Measurements from ENCODE around the gene PCA3.

DNA sequence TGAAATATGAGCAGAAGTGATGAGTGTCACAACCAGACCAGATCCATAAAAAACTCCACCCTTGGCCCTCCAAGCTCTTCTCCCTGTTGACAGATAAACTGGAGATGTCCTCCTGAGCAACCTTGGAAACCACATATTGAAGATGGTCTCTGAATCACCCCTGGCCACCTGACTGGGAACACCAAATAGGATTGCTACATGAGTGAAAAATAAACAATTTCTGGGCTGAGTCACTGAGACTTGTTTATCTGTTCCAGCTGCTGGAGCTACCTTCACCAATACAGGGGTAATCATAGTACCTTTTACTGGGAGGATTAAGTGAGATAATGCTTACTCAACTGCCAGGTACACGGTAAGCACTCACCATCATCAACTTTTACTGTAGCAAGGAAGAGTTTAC is 53.3 kb downstream of the PCA3 start:
- TF ChIP-seq, protein P1, sequence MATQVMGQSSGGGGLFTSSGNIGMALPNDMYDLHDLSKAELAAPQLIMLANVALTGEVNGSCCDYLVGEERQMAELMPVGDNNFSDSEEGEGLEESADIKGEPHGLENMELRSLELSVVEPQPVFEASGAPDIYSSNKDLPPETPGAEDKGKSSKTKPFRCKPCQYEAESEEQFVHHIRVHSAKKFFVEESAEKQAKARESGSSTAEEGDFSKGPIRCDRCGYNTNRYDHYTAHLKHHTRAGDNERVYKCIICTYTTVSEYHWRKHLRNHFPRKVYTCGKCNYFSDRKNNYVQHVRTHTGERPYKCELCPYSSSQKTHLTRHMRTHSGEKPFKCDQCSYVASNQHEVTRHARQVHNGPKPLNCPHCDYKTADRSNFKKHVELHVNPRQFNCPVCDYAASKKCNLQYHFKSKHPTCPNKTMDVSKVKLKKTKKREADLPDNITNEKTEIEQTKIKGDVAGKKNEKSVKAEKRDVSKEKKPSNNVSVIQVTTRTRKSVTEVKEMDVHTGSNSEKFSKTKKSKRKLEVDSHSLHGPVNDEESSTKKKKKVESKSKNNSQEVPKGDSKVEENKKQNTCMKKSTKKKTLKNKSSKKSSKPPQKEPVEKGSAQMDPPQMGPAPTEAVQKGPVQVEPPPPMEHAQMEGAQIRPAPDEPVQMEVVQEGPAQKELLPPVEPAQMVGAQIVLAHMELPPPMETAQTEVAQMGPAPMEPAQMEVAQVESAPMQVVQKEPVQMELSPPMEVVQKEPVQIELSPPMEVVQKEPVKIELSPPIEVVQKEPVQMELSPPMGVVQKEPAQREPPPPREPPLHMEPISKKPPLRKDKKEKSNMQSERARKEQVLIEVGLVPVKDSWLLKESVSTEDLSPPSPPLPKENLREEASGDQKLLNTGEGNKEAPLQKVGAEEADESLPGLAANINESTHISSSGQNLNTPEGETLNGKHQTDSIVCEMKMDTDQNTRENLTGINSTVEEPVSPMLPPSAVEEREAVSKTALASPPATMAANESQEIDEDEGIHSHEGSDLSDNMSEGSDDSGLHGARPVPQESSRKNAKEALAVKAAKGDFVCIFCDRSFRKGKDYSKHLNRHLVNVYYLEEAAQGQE (IDR thresholded peaks at IDR 0.05; ENCODE audit: low read depth, low read length): no peak
- TF ChIP-seq MXI1 (IDR thresholded peaks at IDR 0.05; ENCODE audit: low read depth, low read length) (no peak), RAD21 (IDR thresholded peaks at IDR 0.05; ENCODE audit: low read length) (no peak), POLR2AphosphoS5 (IDR thresholded peaks at IDR 0.05; ENCODE audit: low read depth, low read length) (no peak), MEF2A (IDR thresholded peaks at IDR 0.05; ENCODE audit: borderline replicate concordance, low read depth) (no peak), NRF1 (IDR thresholded peaks at IDR 0.05; ENCODE audit: low read depth, low read length) (no peak), RXRA (IDR thresholded peaks at IDR 0.05; ENCODE audit: borderline replicate concordance, low read depth) (no peak)
- TF ChIP-seq, protein P2, sequence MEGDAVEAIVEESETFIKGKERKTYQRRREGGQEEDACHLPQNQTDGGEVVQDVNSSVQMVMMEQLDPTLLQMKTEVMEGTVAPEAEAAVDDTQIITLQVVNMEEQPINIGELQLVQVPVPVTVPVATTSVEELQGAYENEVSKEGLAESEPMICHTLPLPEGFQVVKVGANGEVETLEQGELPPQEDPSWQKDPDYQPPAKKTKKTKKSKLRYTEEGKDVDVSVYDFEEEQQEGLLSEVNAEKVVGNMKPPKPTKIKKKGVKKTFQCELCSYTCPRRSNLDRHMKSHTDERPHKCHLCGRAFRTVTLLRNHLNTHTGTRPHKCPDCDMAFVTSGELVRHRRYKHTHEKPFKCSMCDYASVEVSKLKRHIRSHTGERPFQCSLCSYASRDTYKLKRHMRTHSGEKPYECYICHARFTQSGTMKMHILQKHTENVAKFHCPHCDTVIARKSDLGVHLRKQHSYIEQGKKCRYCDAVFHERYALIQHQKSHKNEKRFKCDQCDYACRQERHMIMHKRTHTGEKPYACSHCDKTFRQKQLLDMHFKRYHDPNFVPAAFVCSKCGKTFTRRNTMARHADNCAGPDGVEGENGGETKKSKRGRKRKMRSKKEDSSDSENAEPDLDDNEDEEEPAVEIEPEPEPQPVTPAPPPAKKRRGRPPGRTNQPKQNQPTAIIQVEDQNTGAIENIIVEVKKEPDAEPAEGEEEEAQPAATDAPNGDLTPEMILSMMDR (IDR thresholded peaks at IDR 0.05): no peak
- TF ChIP-seq, protein P3, sequence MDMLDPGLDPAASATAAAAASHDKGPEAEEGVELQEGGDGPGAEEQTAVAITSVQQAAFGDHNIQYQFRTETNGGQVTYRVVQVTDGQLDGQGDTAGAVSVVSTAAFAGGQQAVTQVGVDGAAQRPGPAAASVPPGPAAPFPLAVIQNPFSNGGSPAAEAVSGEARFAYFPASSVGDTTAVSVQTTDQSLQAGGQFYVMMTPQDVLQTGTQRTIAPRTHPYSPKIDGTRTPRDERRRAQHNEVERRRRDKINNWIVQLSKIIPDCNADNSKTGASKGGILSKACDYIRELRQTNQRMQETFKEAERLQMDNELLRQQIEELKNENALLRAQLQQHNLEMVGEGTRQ (IDR thresholded peaks at IDR 0.05; ENCODE audit: borderline replicate concordance, low read depth, low read length): no peak

Data from SK-N-SH (cell line).